GM12878 (cell line): Measurements from ENCODE around the gene UBE2E2. TPM values are rescaled to one million over a fixed set of nuclear protein-coding genes. Genes with fewer than 3 reads are reported as not detected.

ENCODE experiments used
- ATAC-seq: fragments of 200-7000 bp; cut with Tn5 transposase; 3 replicates; pipeline ENCODE4 v1.9.1; 2020; ENCODE audit warnings: mild to moderate bottlenecking, moderate library complexity
- BruUV-seq: library from RNA; stranded (reverse); fragments of 400-500 nt; replicated peaks from 2 replicates; lab custom pipeline; 2021; lab: Mats Ljungman, UMichigan
- CTCF ChIA-PET: fragments of 300-600 bp; sonication (Branson Sonifier 250); formaldehyde crosslinking; extraction: SDS; loops from one replicate; lab custom pipeline; 2021; ENCODE audit warnings: inconsistent platforms; lab: Yijun Ruan, JAX
- POLR2A ChIA-PET: fragments of 350-600 bp; formaldehyde crosslinking; extraction: SDS; loops from one replicate; lab custom pipeline; 2021; ENCODE audit warnings: inconsistent platforms; lab: Charles Lee
- RAD21 ChIA-PET: fragments of 300-600 bp; sonication (Branson Sonifier 250); formaldehyde crosslinking; loops from one replicate; lab custom pipeline; 2023; ENCODE audit warnings: antibody characterized with exemption; ENCODE audit not compliant: unreplicated experiment; lab: Charles Lee
- SMC1A ChIA-PET: fragments of 300-600 bp; sonication (Branson Sonifier 250); formaldehyde crosslinking; loops from one replicate; lab custom pipeline; 2023; ENCODE audit not compliant: unreplicated experiment, uncharacterized antibody; lab: Charles Lee
- DNase-seq: peaks from one replicate; pipeline ENCODE4 v3.0.0-alpha.2; 2011; ENCODE audit warnings: low read depth, low spot score
- FAIRE-seq: peaks from 3 replicates; lab custom pipeline; 2011; peaks lifted over from hg19 to GRCh38; lab: Jason Lieb, UNC
- H2AFZ ChIP-seq: 2 replicates; pipeline ENCODE4 v1.6.0; 2011; ENCODE audit warnings: low read depth, low read length, control low read depth; ENCODE audit not compliant: control insufficient read depth
- H3K27ac ChIP-seq: 2 replicates; pipeline ENCODE4 v1.5.1; 2011; ENCODE audit warnings: control low read depth; ENCODE audit not compliant: control insufficient read depth, insufficient read depth
- H3K27me3 ChIP-seq, 2 experiments: replicated peaks in 1 of 2; 2 replicates each; pipeline versions ENCODE4 v1.6.0 to v1.6.1; 2011; ENCODE audit warnings: low read length in 1 of 2; ENCODE audit not compliant: control insufficient read depth in 2 of 2, insufficient read depth in 2 of 2
- H3K36me3 ChIP-seq, 2 experiments: 2 replicates each; pipeline ENCODE4 v1.5.1; 2011; ENCODE audit warnings: low read length in 1 of 2; ENCODE audit not compliant: control insufficient read depth in 2 of 2, insufficient read depth in 2 of 2
- H3K4me1 ChIP-seq: 2 replicates; pipeline ENCODE4 v1.6.1; 2011; ENCODE audit warnings: mild to moderate bottlenecking, low read length, moderate library complexity, mixed read lengths; ENCODE audit not compliant: control insufficient read depth, insufficient read depth
- H3K4me2 ChIP-seq: 2 replicates; pipeline ENCODE4 v1.6.0; 2011; ENCODE audit warnings: control low read depth; ENCODE audit not compliant: control insufficient read depth, insufficient read depth
- H3K4me3 ChIP-seq: fragments of 200-600 bp; sonication (generic); 2 replicates; pipeline ENCODE4 v1.5.1; 2016
- H3K79me2 ChIP-seq: 2 replicates; pipeline ENCODE4 v1.6.0; 2011; ENCODE audit warnings: low read length; ENCODE audit not compliant: control insufficient read depth, insufficient read depth
- H3K9ac ChIP-seq: 2 replicates; pipeline ENCODE4 v1.8.0; 2011; ENCODE audit warnings: low read length, control low read depth, mixed read lengths; ENCODE audit not compliant: control insufficient read depth, insufficient read depth
- H3K9me3 ChIP-seq: replicated peaks from 3 replicates; pipeline ENCODE4 v1.5.1; 2011; ENCODE audit warnings: mild to moderate bottlenecking, low read length; ENCODE audit not compliant: control insufficient read depth, insufficient read depth
- H4K20me1 ChIP-seq: 2 replicates; pipeline ENCODE4 v1.6.0; 2011; ENCODE audit not compliant: control insufficient read depth, insufficient read depth
- BCLAF1 ChIP-seq: fragments of 450-650 bp; IDR thresholded peaks from 2 replicates; pipeline ENCODE4 v1.6.1; 2017; ENCODE audit warnings: antibody characterized with exemption, mild to moderate bottlenecking, moderate library complexity
- JUNB ChIP-seq: IDR thresholded peaks from 2 replicates; pipeline ENCODE4 v1.6.1; 2016; ENCODE audit warnings: antibody characterized with exemption, mild to moderate bottlenecking
- MYB ChIP-seq: fragments of 150-350 bp; IDR thresholded peaks from 2 replicates; pipeline ENCODE4 v1.6.1; 2014; ENCODE audit warnings: mild to moderate bottlenecking, low read depth, low read length, borderline replicate concordance
- NFYB ChIP-seq: IDR thresholded peaks from 2 replicates; pipeline ENCODE4 v1.6.1; 2011; ENCODE audit warnings: low read depth, mild to moderate bottlenecking, low read length, improper control_type of control experiment, moderate library complexity; ENCODE audit not compliant: insufficient read depth
- PBX3 ChIP-seq: IDR thresholded peaks from 2 replicates; pipeline ENCODE4 v1.6.1; 2011; ENCODE audit warnings: mild to moderate bottlenecking, low read depth, low read length, moderate library complexity; ENCODE audit not compliant: insufficient replicate concordance
- POLR2AphosphoS2 ChIP-seq: IDR thresholded peaks from 2 replicates; pipeline ENCODE4 v1.6.1; 2011; ENCODE audit warnings: low read depth, mild to moderate bottlenecking, low read length, improper control_type of control experiment, moderate library complexity
- SUZ12 ChIP-seq: fragments of 200-600 bp; sonication (generic); IDR thresholded peaks from one replicate; pipeline ENCODE4 v1.6.1; 2018; ENCODE audit warnings: antibody characterized with exemption, mild to moderate bottlenecking; ENCODE audit not compliant: unreplicated experiment
- TCF7 ChIP-seq: IDR thresholded peaks from 2 replicates; pipeline ENCODE4 v1.6.1; 2014; ENCODE audit warnings: antibody characterized with exemption, borderline replicate concordance
- YBX1 ChIP-seq: fragments of 450-650 bp; IDR thresholded peaks from 2 replicates; pipeline ENCODE4 v1.6.1; 2016; ENCODE audit warnings: antibody characterized with exemption
- ZNF592 ChIP-seq: fragments of 450-650 bp; IDR thresholded peaks from 2 replicates; pipeline ENCODE4 v1.6.1; 2017; ENCODE audit warnings: mild to moderate bottlenecking, moderate library complexity
- ZSCAN29 ChIP-seq: fragments of 450-650 bp; IDR thresholded peaks from 2 replicates; pipeline ENCODE4 v1.6.1; 2017; ENCODE audit warnings: mild to moderate bottlenecking, moderate library complexity
- WGBS: methylation state at CpG from one replicate; pipeline ENCODE4 v1.1.6; 2016; ENCODE audit warnings: low lambda C conversion rate; ENCODE audit not compliant: insufficient replicate concordance, insufficient coverage; ENCODE audit errors: missing lambda C conversion rate; 5-methylcytosine and 5-hydroxymethylcytosine counted together
- in situ Hi-C: fragments of 300-500 bp; cut with MboI; formaldehyde crosslinking; loops from 9 replicates; pipeline ENCODE4 v1.14.3; 2018; ENCODE audit warnings: mixed read lengths
- intact Hi-C: fragments of 100-400 bp; cut with micrococcal nuclease; formaldehyde crosslinking; loops from one replicate; pipeline ENCODE4 v1.14.2; 2022; ENCODE audit not compliant: unreplicated experiment
- polyA plus RNA-seq, 11 experiments: library from polyadenylated mRNA; depleted of rRNA in 4 of 11; unstranded in 6 of 11; stranded (reverse) in 5 of 11; fragments of >200 nt; fragmentation: Nextera tagmentation in 4 of 11; fragmentation: Illumina TruSeq in 1 of 11; extraction: Ambion mirVana in 4 of 11; extraction: Trizol in 1 of 11; gene quantifications; 1 replicate in 1 of 11; 2 replicates in 10 of 11; pipeline versions ENCODE4 v1.2.1 to v1.2.3, GENCODE V29; 2011 to 2016; ENCODE audit warnings: inconsistent platforms in 2 of 11, missing spikeins in 2 of 11, low read depth in 1 of 11
- total RNA-seq, 4 experiments: library from RNA; depleted of rRNA in 3 of 4; stranded (reverse); fragments of >200 nt in 3 of 4; fragmentation: Illumina TruSeq in 1 of 4; extraction: Trizol in 1 of 4; gene quantifications; 2 replicates each; pipeline versions ENCODE4 v1.2.1 to v1.2.3, GENCODE V29; 2013 to 2021

The UBE2E2 gene
- total and polyA plus RNA-seq, 10 of the 15 experiments (the other 5 are each of a cell fraction or from before 2014, with no cell fraction given) = 8.7 to 71.0 (median 36.4) TPM

- TF ChIP-seq BCLAF1 = no peak
- no peak for TF ChIP-seq YBX1
- no peak for TF ChIP-seq NFYB
- TF ChIP-seq SUZ12 = no peak
Measured at GRCh38 chr3:23341147-23341838, 138.2 kb downstream of the UBE2E2 start (continued).

GRCh38 chr3:23342343-23342742 lies 139.2 kb downstream of the UBE2E2 start:
- CTCF ChIA-PET = interaction anchor here (1.4 kb wide), 1 partner anchor 15 kb away, joined by 4 read pairs; no protein-coding TSS in a partner anchor
- Histone ChIP-seq H4K20me1 (no peaks in the 10 kb centered on the region), H3K4me3 (no peak overlapping the region), H3K4me2 (no peak overlapping the region), H3K9ac (no peak overlapping the region), H3K4me1 (peaks cover 22% of the 10 kb centered on the region), H3K27me3 (no peaks in the 10 kb centered on the region), H2AFZ (no peak overlapping the region), H3K27ac (no peak overlapping the region; the same call in 1 of the 2 replicates), H3K9me3 (no peaks in the 10 kb centered on the region), H3K79me2 (peaks cover 7% of the 10 kb centered on the region), H3K36me3 (no peaks in the 10 kb centered on the region; a peak in 1 of 4 replicates)
- SMC1A ChIA-PET = interaction anchor here (0.7 to 1.6 kb wide), 5 partner anchors 12 to 251 kb away, joined by 3 to 5 read pairs (median 3); no protein-coding TSS in a partner anchor
- intact Hi-C loops = no loop called here
- no peak for FAIRE-seq
- whole genome bisulfite sequencing = 87% methylated on average over 4 of the region's 4 CpGs
- no peak for ATAC-seq
- RAD21 ChIA-PET = interaction anchor here (1.2 to 1.6 kb wide), 5 partner anchors 12 to 136 kb away, joined by 3 to 10 read pairs (median 4); no protein-coding TSS in a partner anchor
- POLR2A ChIA-PET = no interaction called here
- in situ Hi-C loops = no loop called here
- no peak for DNase-seq
- no TSS peak for BruUV-seq
- TF ChIP-seq POLR2AphosphoS2 (no peak), ZNF592 (no peak), TCF7 (no peak), MYB (no peak), ZSCAN29 (no peak), PBX3 (no peak), JUNB (no peak)
